Karpas-422 (cell line): ENCODE data around the gene HSPA4. TPM values are rescaled to one million over a fixed set of nuclear protein-coding genes. Genes with fewer than 3 reads are reported as not detected.
A peak's percentile ranks its signal among the peaks of the same experiment; 100 is the strongest.

Experiments
- DNase-seq: peaks from one replicate; pipeline ENCODE4 v3.0.0-alpha.2; 2015
- H2AFZ ChIP-seq: fragments of 200-600 bp; sonication (generic); 2 replicates; pipeline ENCODE4 v1.6.1; 2014; ENCODE audit warnings: antibody characterized with exemption, low read length, mixed read lengths
- H3K27ac ChIP-seq: fragments of 200-600 bp; sonication (generic); 2 replicates; pipeline ENCODE4 v1.5.1; 2014; ENCODE audit warnings: mild to moderate bottlenecking, low read length, moderate library complexity
- H3K27me3 ChIP-seq: fragments of 200-600 bp; sonication (generic); 2 replicates; pipeline ENCODE4 v1.6.1; 2014; ENCODE audit warnings: low read length, mixed read lengths
- H3K36me3 ChIP-seq: fragments of 200-600 bp; sonication (generic); 2 replicates; pipeline ENCODE4 v1.6.1; 2014; ENCODE audit warnings: low read length, mixed read lengths; ENCODE audit not compliant: insufficient read depth
- H3K4me1 ChIP-seq: fragments of 200-600 bp; sonication (generic); 2 replicates; pipeline ENCODE4 v1.6.1; 2014; ENCODE audit warnings: mild to moderate bottlenecking, low read length, mixed read lengths
- H3K4me2 ChIP-seq: fragments of 200-600 bp; sonication (generic); 2 replicates; pipeline ENCODE4 v1.6.1; 2014; ENCODE audit warnings: low read length, low read depth, mild to moderate bottlenecking; ENCODE audit not compliant: poor library complexity, severe bottlenecking
- H3K4me3 ChIP-seq: fragments of 200-600 bp; sonication (generic); 2 replicates; pipeline ENCODE4 v1.5.1; 2014; ENCODE audit warnings: mild to moderate bottlenecking, antibody characterized with exemption, low read length, mixed read lengths
- H3K79me2 ChIP-seq: fragments of 200-600 bp; sonication (generic); 2 replicates; pipeline ENCODE4 v1.6.1; 2014; ENCODE audit warnings: mild to moderate bottlenecking, low read length, mixed read lengths
- H3K9ac ChIP-seq: fragments of 200-600 bp; sonication (generic); 2 replicates; pipeline ENCODE4 v1.6.0; 2014; ENCODE audit warnings: low read length
- H3K9me2 ChIP-seq: fragments of 200-600 bp; sonication (generic), shearing (Covaris generic); replicated peaks from 2 replicates; pipeline ENCODE4 v1.6.0; 2014; ENCODE audit warnings: mild to moderate bottlenecking, low read length, moderate library complexity; ENCODE audit not compliant: insufficient read depth
- H3K9me3 ChIP-seq: fragments of 300-700, 200-600 bp; sonication (generic); 2 replicates; pipeline ENCODE4 v1.6.1; 2014; ENCODE audit warnings: low read length, mixed read lengths
- H4K20me1 ChIP-seq: fragments of 200-600 bp; sonication (generic); 2 replicates; pipeline ENCODE4 v1.6.1; 2014; ENCODE audit warnings: mild to moderate bottlenecking, antibody characterized with exemption, low read length, low read depth; ENCODE audit not compliant: insufficient read depth
- total RNA-seq: library from RNA; depleted of rRNA; stranded (reverse); fragments of >200 nt; shearing (Covaris generic); gene quantifications from 2 replicates; pipeline ENCODE4 v1.2.3, GENCODE V29; 2014; ENCODE audit warnings: low replicate concordance

The HSPA4 gene
- total RNA-seq, 1 experiment from 2014 or later, result 122 TPM

GRCh38 chr5:133141746-133142145, 89.9 kb downstream of the HSPA4 start:
- Histone ChIP-seq H3K9ac (no peak overlapping the region), H3K9me3 (no peaks in the 10 kb centered on the region), H2AFZ (no peak overlapping the region), H3K36me3 (no peaks in the 10 kb centered on the region), H3K4me2 (no peak overlapping the region), H4K20me1 (no peaks in the 10 kb centered on the region), H3K27ac (no peak overlapping the region), H3K79me2 (no peaks in the 10 kb centered on the region), H3K27me3 (no peaks in the 10 kb centered on the region), H3K4me1 (no peaks in the 10 kb centered on the region), H3K4me3 (no peak overlapping the region), H3K9me2 (no peaks in the 10 kb centered on the region; the same call in 1 of the 2 replicates)
- DNase-seq, result no peak

GRCh38 chr5:133142782-133143181, 91.0 kb downstream of the HSPA4 start:
- H4K20me1 ChIP-seq, result no peaks in the 10 kb centered on the region
- no peaks in the 10 kb centered on the region for H3K9me3 ChIP-seq
- H3K4me3 ChIP-seq, result no peak overlapping the region
- H3K27ac ChIP-seq, result no peak overlapping the region
- H2AFZ ChIP-seq, result no peak overlapping the region
- H3K4me2 ChIP-seq, result no peak overlapping the region
- DNase-seq, result no peak
- H3K9ac ChIP-seq, result no peak overlapping the region
- no peaks in the 10 kb centered on the region for H3K4me1 ChIP-seq
- H3K36me3 ChIP-seq, result no peaks in the 10 kb centered on the region
- H3K79me2 ChIP-seq, result no peaks in the 10 kb centered on the region
- H3K27me3 ChIP-seq, result no peaks in the 10 kb centered on the region
- H3K9me2 ChIP-seq, result no peaks in the 10 kb centered on the region; the same call in 1 of the 2 replicates

GRCh38 chr5:133144245-133144981, 92.6 kb downstream of the HSPA4 start:
- H4K20me1 ChIP-seq, result no peaks in the 10 kb centered on the region
- H3K79me2 ChIP-seq, result no peaks in the 10 kb centered on the region
- no peak overlapping the region for H3K4me3 ChIP-seq
- H3K36me3 ChIP-seq, result no peaks in the 10 kb centered on the region
- H3K9ac ChIP-seq, result no peak overlapping the region
- no peaks in the 10 kb centered on the region for H3K9me3 ChIP-seq
- no peak overlapping the region for H2AFZ ChIP-seq
- H3K27me3 ChIP-seq, result no peaks in the 10 kb centered on the region
- H3K4me1 ChIP-seq, result no peaks in the 10 kb centered on the region
- no peak overlapping the region for H3K27ac ChIP-seq
- no peak for DNase-seq
- H3K4me2 ChIP-seq, result no peak overlapping the region
- no peaks in the 10 kb centered on the region; the same call in 1 of the 2 replicates for H3K9me2 ChIP-seq

GRCh38 chr5:133145436-133146170, 93.8 kb downstream of the HSPA4 start:
- no peak overlapping the region for H3K4me3 ChIP-seq
- H3K79me2 ChIP-seq, result no peaks in the 10 kb centered on the region
- no peaks in the 10 kb centered on the region for H4K20me1 ChIP-seq
- H3K4me1 ChIP-seq, result no peaks in the 10 kb centered on the region
- no peaks in the 10 kb centered on the region for H3K9me3 ChIP-seq
- no peaks in the 10 kb centered on the region for H3K27me3 ChIP-seq
- no peaks in the 10 kb centered on the region for H3K36me3 ChIP-seq
- no peak overlapping the region for H3K4me2 ChIP-seq
- no peak overlapping the region for H2AFZ ChIP-seq
- no peak overlapping the region for H3K9ac ChIP-seq
- no peaks in the 10 kb centered on the region; the same call in 1 of the 2 replicates for H3K9me2 ChIP-seq
- peak; percentile 29 for DNase-seq
- H3K27ac ChIP-seq, result no peak overlapping the region

GRCh38 chr5:133147411-133147810, 95.6 kb downstream of the HSPA4 start:
- no peaks in the 10 kb centered on the region for H3K9me3 ChIP-seq
- H3K27ac ChIP-seq, result no peak overlapping the region
- no peaks in the 10 kb centered on the region; the same call in 1 of the 2 replicates for H3K9me2 ChIP-seq
- H3K9ac ChIP-seq, result no peak overlapping the region
- no peaks in the 10 kb centered on the region for H3K27me3 ChIP-seq
- no peaks in the 10 kb centered on the region for H3K4me1 ChIP-seq
- H4K20me1 ChIP-seq, result no peaks in the 10 kb centered on the region
- H3K79me2 ChIP-seq, result no peaks in the 10 kb centered on the region
- H3K4me2 ChIP-seq, result no peak overlapping the region
- H3K4me3 ChIP-seq, result no peak overlapping the region
- no peak overlapping the region for H2AFZ ChIP-seq
- DNase-seq, result no peak
- no peaks in the 10 kb centered on the region for H3K36me3 ChIP-seq

- Histone ChIP-seq H3K4me3 (no peak overlapping the region), H3K27me3 (no peaks in the 10 kb centered on the region), H4K20me1 (no peaks in the 10 kb centered on the region), H3K79me2 (no peaks in the 10 kb centered on the region), H2AFZ (no peak overlapping the region), H3K27ac (no peak overlapping the region), H3K4me2 (no peak overlapping the region), H3K36me3 (no peaks in the 10 kb centered on the region), H3K9me2 (no peaks in the 10 kb centered on the region; the same call in 1 of the 2 replicates), H3K9ac (no peak overlapping the region), H3K9me3 (no peaks in the 10 kb centered on the region), H3K4me1 (no peaks in the 10 kb centered on the region)
- peak; percentile 22 for DNase-seq
Measured at GRCh38 chr5:133147815-133148567, 96.2 kb downstream of the HSPA4 start.

- peaks cover 4% of the 10 kb centered on the region; the same call in 1 of the 2 replicates for H3K4me1 ChIP-seq
- H3K9me3 ChIP-seq, result no peaks in the 10 kb centered on the region
- H3K27ac ChIP-seq, result no peak overlapping the region
- H2AFZ ChIP-seq, result no peak overlapping the region
- no peaks in the 10 kb centered on the region for H4K20me1 ChIP-seq
- H3K4me2 ChIP-seq, result no peak overlapping the region
- no peak for DNase-seq
- H3K36me3 ChIP-seq, result no peaks in the 10 kb centered on the region
- H3K4me3 ChIP-seq, result no peak overlapping the region
- no peaks in the 10 kb centered on the region for H3K27me3 ChIP-seq
- no peaks in the 10 kb centered on the region for H3K79me2 ChIP-seq
- no peak overlapping the region for H3K9ac ChIP-seq
- H3K9me2 ChIP-seq, result no peaks in the 10 kb centered on the region; the same call in 1 of the 2 replicates
Measured at GRCh38 chr5:133149345-133149744, 97.5 kb downstream of the HSPA4 start.
